Fibroblast of lung (primary cell): ENCODE data around the gene ACTR1A.

Source experiments
- CTCF ChIP-seq, 2 donors: IDR thresholded peaks in 1 of 2; conservative IDR thresholded peaks in 1 of 2; 1 replicate in 1 of 2; 2 replicates in 1 of 2; pipeline ENCODE4 v1.5.1; 2011 to 2012; ENCODE audit warnings: low read length in 2 of 2, control low read depth in 1 of 2, inconsistent platforms in 1 of 2, low read depth in 1 of 2, mild to moderate bottlenecking in 1 of 2
- EZH2 ChIP-seq: IDR thresholded peaks from 2 replicates; pipeline ENCODE4 v1.5.1; 2012; ENCODE audit warnings: low read length, control low read depth, mild to moderate bottlenecking; ENCODE audit errors: missing control alignments

GRCh38 chr10:102458656-102459055 is 43.9 kb downstream of the ACTR1A start:
- TF ChIP-seq CTCF (conservative IDR thresholded peaks at IDR 0.05 in 1 of 2, IDR thresholded peaks at IDR 0.05 in 1 of 2; ENCODE audit: low read depth in 1 of 2, low read length in 2 of 2) = no peak
- TF ChIP-seq EZH2 = no peak
